Peyer's patch (tissue), 4 donors: ENCODE results near the gene KCNIP3.

Experiments used
- CTCF ChIP-seq, 6 experiments: fragments of 450-650 bp in 4 of 6; fragments of 200-600 bp in 2 of 6; sonication (generic) in 1 of 6; IDR thresholded peaks; one replicate each; pipeline ENCODE4 v1.5.1; 2017 to 2019; ENCODE audit warnings: antibody characterized with exemption in 6 of 6, mild to moderate bottlenecking in 3 of 6, moderate library complexity in 1 of 6
- POLR2A ChIP-seq, 2 donors: fragments of 450-650 bp; IDR thresholded peaks; one replicate each; pipeline ENCODE4 v1.5.1; 2017; ENCODE audit warnings: antibody characterized with exemption in 2 of 2, mild to moderate bottlenecking in 2 of 2, moderate library complexity in 2 of 2

DNA sequence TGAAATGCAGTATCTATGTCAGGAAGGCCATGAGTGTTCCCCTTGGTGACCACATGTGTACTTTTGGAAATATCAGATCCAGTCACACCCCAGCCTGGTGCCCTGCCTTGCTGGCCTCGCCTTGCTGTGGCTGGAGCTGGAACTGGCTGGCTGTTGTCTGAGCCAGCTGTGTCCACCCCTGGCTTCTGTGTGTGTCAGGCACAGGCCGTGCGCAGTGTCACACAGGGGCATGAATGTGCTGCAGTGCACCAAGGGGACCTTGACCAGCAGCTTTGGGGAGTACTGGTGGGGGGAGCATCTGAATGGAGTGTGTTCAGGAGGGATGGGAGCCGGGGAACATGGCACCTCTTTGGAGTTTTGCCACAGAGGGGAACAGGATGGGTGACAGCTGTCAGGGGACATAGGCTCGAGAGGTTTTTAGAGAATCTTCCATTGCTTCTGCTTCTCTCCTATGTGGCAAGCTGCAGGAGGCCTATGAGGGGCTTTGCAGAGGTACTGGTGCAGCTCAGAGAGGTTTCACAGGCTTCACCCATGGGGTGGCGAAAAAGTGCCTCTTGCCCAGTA, 60.7 kb downstream of the KCNIP3 start:
- TF ChIP-seq CTCF (IDR thresholded peaks at IDR 0.05) (no peak), POLR2A (IDR thresholded peaks at IDR 0.05) (no peak)
